NT2/D1 (cell line): ENCODE results near the gene YJEFN3.

Experiments
- SUZ12 ChIP-seq: IDR thresholded peaks from 2 replicates; pipeline ENCODE4 v1.6.1; 2011; ENCODE audit not compliant: insufficient read length, insufficient read depth; ENCODE audit errors: extremely low read depth
- YY1 ChIP-seq: IDR thresholded peaks from 2 replicates; pipeline ENCODE4 v1.6.1; 2011; ENCODE audit not compliant: insufficient read length, insufficient read depth
- ZNF274 ChIP-seq: IDR thresholded peaks from 2 replicates; pipeline ENCODE4 v1.6.1; 2011; ENCODE audit warnings: mild to moderate bottlenecking, low read depth, low read length

DNA sequence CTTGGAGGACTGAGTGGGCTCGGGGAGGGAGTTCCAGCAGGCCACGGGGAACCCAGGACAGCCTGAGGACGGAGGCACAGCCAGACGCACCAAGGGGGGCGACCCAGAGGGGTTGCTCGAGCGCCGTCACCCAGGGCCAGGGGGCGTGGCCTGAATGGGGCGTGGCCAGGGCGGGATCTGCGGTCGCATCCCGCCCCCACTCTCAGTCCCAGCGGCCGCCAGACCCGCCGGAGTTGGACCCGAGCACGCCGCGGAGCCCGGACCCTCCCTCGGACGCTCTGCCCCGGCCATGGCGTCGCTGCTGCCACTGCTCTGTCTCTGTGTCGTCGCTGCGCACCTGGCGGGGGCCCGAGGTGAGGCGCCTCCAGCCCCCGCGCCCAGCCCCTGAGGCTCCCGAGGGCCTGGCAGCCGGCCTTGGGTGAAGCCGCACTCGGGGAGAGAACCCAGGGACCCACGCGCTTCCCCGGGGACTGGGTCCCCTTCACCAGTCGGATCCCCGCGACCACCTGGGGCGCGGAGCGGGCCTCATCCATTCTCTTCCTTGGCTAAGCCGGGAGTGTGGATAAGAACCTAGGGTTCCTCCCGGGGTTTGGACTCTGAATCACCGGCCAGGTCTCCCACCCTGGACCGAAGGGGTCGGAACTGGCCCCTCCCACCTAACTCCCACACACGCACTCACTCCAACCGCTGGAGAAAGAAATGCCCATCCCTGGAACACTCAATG lies 9.5 kb downstream of the YJEFN3 start, which contains the start of gene CILP2:
- no peak for TF ChIP-seq YY1
- no peak for TF ChIP-seq SUZ12
- no peak for TF ChIP-seq ZNF274
